HTERT RPE-1 (cell line): Measurements from ENCODE around the gene PTPN20.

Experiments used
- in situ Hi-C: fragments of 300-500 bp; cut with MboI; formaldehyde crosslinking; loops from 4 replicates; pipeline ENCODE4 v1.14.3; 2020; ENCODE audit warnings: low sequenced_read_pairs

PTPN20 gene

DNA sequence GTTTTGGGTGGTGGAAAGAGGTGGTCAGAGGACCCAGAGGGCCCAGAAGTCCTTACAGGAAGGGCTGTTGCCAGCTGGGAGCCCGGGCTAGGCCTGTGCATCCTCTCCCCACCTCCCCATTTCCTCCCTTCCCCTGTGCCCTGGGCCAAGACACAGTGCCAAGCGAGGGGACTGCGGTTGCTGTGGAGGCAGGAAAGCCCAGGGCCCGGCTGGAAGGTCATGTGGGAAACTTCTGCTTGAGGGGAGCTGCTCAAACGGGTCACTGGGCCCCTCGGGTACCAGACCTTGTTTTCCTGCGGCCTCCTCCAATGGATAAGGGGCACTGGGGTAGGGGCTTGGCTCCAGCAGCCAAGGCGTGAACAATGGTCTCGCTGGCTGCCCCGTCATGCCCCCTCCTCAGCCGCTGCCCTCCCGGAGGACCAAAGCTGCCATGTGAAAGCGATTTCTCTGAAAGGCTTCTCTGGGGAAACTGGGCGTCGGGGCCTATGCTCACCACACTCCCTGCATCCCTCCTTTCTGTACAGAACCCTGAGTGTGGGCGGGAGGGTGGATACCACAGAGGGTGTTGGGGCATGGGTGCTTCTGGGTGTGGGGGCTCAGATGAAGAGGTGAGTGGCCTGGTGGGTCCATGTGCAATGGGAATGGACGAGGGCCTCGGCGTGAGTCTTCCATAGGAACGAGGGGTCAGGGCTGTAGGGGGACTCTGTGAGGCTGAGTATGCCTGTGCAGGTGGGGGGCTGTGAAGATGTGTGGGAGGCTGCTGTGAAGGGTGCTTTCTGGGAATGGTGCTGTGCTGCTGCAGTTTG, 135.3 kb downstream of the PTPN20 start:
- in situ Hi-C loops, result no loop called here

DNA sequence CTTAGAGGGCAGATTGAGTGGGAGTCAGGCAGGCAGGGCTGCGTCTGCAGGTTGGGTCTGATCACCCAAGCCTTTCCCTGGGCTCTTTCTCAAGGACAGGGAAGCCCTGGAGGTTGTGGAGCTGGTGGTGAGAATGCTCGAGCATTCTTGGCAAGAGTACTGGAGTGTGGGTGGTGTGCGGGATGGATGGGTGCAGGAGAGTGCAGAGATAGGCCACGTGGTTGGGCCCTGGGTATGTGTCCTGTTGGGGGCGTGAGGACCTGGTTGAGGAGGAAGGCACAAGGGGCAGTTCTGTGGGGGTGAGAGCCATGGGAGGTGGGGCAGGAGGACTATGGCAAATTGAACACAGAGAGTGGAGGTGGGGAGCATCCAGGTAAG, 135.9 kb downstream of the PTPN20 start:
- in situ Hi-C loops, result no loop called here

DNA sequence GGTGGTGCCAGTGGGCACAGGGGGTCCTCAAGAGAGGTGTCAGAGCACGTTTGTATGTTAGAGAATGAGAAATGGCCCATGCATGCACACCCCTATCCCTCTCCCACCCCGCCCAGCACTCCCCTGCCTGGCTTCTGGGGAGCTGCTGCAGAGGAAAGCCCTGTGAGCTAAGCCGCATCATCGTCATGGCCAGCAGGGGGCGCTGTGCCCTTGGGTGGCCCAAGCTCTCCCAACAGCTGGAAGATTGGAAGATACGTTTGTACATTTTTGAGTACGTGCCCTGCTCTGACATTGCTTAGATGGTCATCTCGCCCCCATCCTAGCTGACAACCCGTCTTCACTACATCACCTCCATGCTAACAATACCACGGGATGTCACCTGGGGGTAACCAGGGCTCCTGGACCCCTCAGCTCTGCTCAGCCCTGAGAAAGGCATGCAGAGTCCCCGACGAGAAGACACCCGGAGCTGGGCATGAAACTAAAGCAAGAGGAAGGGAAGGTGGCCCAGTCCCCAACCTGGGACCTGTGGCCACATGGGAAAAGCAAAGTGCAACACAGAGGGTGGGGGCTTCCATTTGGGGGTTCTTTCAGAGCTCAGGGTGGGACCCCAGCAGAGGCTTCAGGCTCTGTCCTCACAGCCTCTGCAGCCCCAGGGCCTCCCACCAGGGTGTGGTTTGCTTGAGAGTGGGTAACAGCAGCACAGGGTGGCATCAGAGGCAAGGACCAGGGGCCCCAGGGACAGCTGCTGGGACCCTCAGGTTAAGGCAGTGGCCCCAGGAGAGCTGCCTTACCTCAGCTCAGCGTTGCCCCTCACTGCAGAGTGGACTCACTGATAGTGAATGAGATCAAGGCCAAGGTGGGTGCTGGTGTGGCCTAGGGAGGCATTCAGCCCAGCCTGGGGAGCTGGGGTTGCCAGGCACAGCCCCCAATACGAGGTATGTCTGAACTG, 136.6 kb downstream of the PTPN20 start:
- in situ Hi-C loops, result no loop called here

DNA sequence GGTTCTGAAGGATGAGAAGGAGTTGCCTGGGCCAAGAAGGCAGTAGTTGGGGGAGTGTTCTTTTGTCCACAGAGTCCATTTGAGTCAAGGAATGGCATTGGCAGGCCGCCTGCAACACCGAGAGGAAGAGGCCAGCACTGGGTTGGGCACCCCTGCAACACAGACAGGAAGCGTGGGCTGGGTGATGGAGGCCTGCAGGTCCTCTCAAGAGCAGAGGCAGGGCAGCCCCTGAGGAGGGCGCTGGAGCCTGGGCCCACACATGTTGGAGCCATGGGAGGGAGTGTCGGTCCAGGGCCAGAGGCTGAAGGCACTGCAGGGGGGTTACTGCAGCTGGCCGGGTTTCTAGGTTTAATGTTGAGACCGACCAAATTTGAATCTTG, 137.3 kb downstream of the PTPN20 start:
- in situ Hi-C loops, result no loop called here

DNA sequence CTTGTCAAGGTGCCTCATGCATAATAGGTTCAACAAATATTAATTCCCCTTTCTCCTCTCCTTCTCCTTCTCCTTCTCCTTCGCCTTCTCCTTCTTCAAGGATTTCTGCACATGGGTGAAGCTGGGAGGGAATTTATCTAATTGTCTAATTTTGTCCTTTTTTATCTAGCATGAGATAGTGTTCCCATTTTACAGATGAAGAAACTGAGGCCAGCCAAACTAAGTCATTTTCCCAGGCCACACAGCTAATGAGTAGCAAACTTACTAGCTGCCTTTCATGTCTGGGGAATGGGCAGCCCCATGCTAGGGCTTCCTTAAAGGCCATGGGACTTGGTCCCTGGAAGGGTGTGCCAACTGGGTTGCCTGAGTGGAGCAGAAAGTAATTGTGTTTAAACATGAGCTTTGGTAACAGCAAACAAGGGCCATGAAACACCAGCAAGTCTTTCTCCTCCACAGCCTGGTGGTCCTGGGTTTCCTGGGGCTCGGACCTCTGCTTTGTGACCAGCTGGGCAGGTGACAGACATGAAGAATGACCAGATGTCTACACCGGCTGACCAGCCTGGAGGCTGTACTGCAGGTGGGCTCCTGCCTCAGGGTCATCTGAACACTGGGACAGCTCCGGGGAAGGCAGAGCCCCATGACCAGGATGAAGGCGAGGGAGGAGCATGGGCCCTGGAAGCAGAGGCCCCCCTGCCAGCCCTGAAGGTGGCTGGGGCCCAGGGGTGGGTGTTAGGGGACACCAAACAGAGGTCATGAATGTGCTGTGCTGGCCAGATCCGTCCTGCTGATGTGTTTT, 138.0 kb downstream of the PTPN20 start:
- in situ Hi-C loops, result no loop called here

DNA sequence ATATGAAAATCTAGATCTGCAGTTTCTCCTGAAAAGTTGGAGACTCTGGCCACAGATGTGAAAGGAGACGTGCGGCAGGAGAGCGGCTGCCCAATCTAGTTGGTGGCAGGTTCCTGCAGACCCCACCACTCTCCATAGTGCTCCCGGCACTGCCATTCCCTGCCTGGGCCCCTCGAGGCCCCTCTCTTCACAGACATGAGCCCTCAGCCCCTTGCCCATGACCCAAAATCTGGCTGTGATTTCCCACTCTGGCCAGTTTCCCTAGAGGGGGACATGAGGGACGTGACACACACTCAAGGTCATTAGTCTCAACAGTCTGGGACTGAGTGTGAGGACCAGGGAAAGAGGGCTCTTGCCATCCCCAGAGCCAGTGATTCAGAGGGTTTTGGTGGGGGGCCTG, 138.7 kb downstream of the PTPN20 start:
- in situ Hi-C loops, result no loop called here

DNA sequence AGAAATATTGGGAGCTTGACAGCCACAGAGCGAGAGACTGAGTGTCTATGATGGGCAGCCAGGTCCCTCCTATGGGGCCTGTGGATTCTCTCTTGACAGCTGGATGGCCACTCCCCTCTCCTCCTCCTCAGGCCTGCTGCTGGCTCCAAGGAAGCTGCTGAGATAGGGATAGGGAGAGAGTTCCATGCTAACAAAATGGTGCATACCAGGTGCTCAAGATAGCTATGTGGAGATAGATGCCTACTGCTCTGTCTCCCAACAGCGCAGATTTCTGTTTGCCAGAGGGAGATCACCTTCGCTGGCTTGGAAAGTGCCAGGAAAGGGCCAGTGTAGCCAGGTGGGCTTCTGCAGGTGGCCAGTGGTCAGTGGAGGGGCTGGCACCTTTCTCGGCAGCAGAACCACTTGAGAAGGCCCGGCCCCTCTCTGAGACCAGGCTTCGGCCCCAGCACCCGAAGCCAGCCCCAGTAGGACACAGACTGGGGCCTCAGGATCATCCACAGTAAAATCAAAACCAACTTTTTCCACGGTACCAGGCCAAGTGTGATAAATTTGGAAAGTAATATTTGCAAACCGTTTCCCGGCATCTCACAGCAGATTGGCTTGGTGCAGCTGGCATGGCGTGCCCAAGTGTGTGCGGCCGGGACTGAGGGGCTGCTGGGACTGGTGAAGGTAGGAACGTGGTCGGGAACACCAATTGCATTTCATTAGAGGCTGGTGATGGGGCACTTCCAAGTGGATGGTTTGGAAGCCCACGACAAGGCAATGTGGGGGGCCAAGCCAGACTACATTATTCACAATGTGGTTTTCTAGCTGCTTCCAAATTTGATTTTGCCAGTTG, 139.6 kb downstream of the PTPN20 start:
- in situ Hi-C loops, result no loop called here

DNA sequence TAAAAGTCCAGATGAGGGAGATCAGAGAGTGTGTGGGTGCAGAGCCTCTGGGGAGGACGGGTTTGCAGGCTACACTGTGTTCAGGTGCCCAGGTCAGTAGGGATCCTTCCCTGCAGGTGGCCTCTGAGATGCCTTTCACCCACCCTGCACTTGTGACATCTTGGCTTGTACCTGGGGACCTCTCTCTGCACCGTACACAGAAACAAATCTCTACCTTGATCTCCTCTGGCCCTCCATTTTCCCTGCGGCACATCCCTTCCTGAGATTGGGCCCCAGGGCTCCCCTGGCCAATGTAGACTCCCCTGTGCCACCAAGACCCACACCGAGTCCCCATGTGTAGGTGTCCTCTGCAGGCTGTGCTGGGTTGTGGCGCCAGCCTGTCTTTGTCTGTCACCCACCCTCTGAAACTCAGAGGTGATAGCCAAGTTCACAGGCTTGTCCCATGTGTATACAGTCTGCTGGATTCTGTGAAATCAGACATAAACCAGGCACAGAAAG, 140.6 kb downstream of the PTPN20 start:
- in situ Hi-C loops, result no loop called here
